Upper lobe of left lung (tissue), 4 donors: ENCODE results near the gene ZNF630.
"Not testable (repeated sequence)": the region's sequence is repeated elsewhere in the genome, so short reads cannot be mapped to it uniquely, and the experiment has no call there.

ENCODE experiments used
- CTCF ChIP-seq, 6 experiments: fragments of 450-650 bp in 4 of 6; fragments of 200-600 bp in 2 of 6; sonication (generic) in 2 of 6; IDR thresholded peaks; one replicate each; pipeline ENCODE4 v1.5.1; 2016 to 2019; ENCODE audit warnings: antibody characterized with exemption in 6 of 6
- POLR2A ChIP-seq, 4 donors: fragments of 450-650 bp; IDR thresholded peaks; one replicate each; pipeline ENCODE4 v1.5.1; 2016 to 2017; ENCODE audit warnings: antibody characterized with exemption in 4 of 4, mild to moderate bottlenecking in 2 of 4

GRCh38 chrX:48020472-48020871 lies 51.0 kb downstream of the ZNF630 start:
- not testable (repeated sequence) for TF ChIP-seq CTCF, POLR2A (IDR thresholded peaks at IDR 0.05)
